ENCODE results near the gene AWAT2. TPM values are rescaled to one million over a fixed set of nuclear protein-coding genes. Genes with fewer than 3 reads are reported as not detected.

Gene AWAT2
- total RNA-seq, 4 donors from 2014 or later = not detected

GRCh38 chrX:70042399-70043371 lies 7.1 kb downstream of the AWAT2 start:
- 50 to 83% methylated on average over 1 to 3 of the region's 11 CpGs for WGBS, 2 donors (ENCODE audit: low coverage in 1 of 2)
- Histone ChIP-seq H3K36me3 (no peaks in the 10 kb centered on the region), H3K27ac (no peak overlapping the region), H3K27me3 (no peaks in the 10 kb centered on the region), H3K4me1 (no peaks in the 10 kb centered on the region), H3K9me3 (no peaks in the 10 kb centered on the region), H3K4me3 (no peak overlapping the region)
- no peak for ATAC-seq
- TF ChIP-seq CTCF (IDR thresholded peaks at IDR 0.05) (no peak), POLR2AphosphoS5 (IDR thresholded peaks at IDR 0.05) (no peak), POLR2A (IDR thresholded peaks at IDR 0.05) (no peak), EP300 (IDR thresholded peaks at IDR 0.05) (no peak)

GRCh38 chrX:70041993-70042392 lies 7.7 kb downstream of the AWAT2 start:
- H3K4me3 ChIP-seq = no peak overlapping the region
- ATAC-seq = no peak
- H3K4me1 ChIP-seq = no peaks in the 10 kb centered on the region
- no peaks in the 10 kb centered on the region for H3K36me3 ChIP-seq
- H3K27me3 ChIP-seq = no peaks in the 10 kb centered on the region
- WGBS, 2 donors (ENCODE audit: low coverage in 1 of 2) = 69% methylated on average over 6 of the region's 6 CpGs; no CpG with 5 or more reads in 1 of the 2 donors
- no peaks in the 10 kb centered on the region for H3K9me3 ChIP-seq
- TF ChIP-seq POLR2AphosphoS5 (IDR thresholded peaks at IDR 0.05) = no peak
- H3K27ac ChIP-seq = no peak overlapping the region

GRCh38 chrX:70039758-70040157 lies 10.0 kb downstream of the AWAT2 start:
- no peak for ATAC-seq
- TF ChIP-seq EP300 (IDR thresholded peaks at IDR 0.05) (no peak), CTCF (IDR thresholded peaks at IDR 0.05) (no peak), POLR2AphosphoS5 (IDR thresholded peaks at IDR 0.05) (no peak), POLR2A (IDR thresholded peaks at IDR 0.05) (no peak)
- no peaks in the 10 kb centered on the region for H3K4me1 ChIP-seq
- no peaks in the 10 kb centered on the region for H3K27me3 ChIP-seq
- H3K36me3 ChIP-seq = peaks cover 0 to 6% of the 10 kb centered on the region in 2 donors
- H3K9me3 ChIP-seq = no peaks in the 10 kb centered on the region
- WGBS, 2 donors (ENCODE audit: low coverage in 1 of 2) = 100% methylated on average over 1 of the region's 2 CpGs
- no peak overlapping the region for H3K4me3 ChIP-seq
- H3K27ac ChIP-seq = no peak overlapping the region

GRCh38 chrX:70038951-70039350 lies 10.8 kb downstream of the AWAT2 start:
- Histone ChIP-seq H3K4me1 (no peaks in the 10 kb centered on the region), H3K9me3 (no peaks in the 10 kb centered on the region), H3K4me3 (no peak overlapping the region), H3K27me3 (no peaks in the 10 kb centered on the region), H3K27ac (no peak overlapping the region), H3K36me3 (peaks cover 0 to 6% of the 10 kb centered on the region in 2 donors)
- ATAC-seq = no peak
- TF ChIP-seq POLR2AphosphoS5 (IDR thresholded peaks at IDR 0.05) = no peak
- no peak for TF ChIP-seq CTCF (IDR thresholded peaks at IDR 0.05)
- no peak for TF ChIP-seq POLR2A (IDR thresholded peaks at IDR 0.05)
- TF ChIP-seq EP300 (IDR thresholded peaks at IDR 0.05) = no peak
- 100% methylated on average over 1 of the region's 1 CpG; no CpG with 5 or more reads in 1 of the 2 donors for WGBS, 2 donors (ENCODE audit: low coverage in 1 of 2)

- no peaks in the 10 kb centered on the region for H3K9me3 ChIP-seq
- H3K4me3 ChIP-seq = no peak overlapping the region
- H3K36me3 ChIP-seq = peaks cover 0 to 6% of the 10 kb centered on the region in 2 donors
- H3K27me3 ChIP-seq = no peaks in the 10 kb centered on the region
- WGBS, 2 donors (ENCODE audit: low coverage in 1 of 2) = 100% methylated on average over 2 of the region's 2 CpGs; no CpG with 5 or more reads in 1 of the 2 donors
- ATAC-seq = no peak
- TF ChIP-seq EP300 (IDR thresholded peaks at IDR 0.05) (no peak), POLR2A (IDR thresholded peaks at IDR 0.05) (no peak), POLR2AphosphoS5 (IDR thresholded peaks at IDR 0.05) (no peak), CTCF (IDR thresholded peaks at IDR 0.05) (no peak)
- H3K27ac ChIP-seq = no peak overlapping the region
- H3K4me1 ChIP-seq = no peaks in the 10 kb centered on the region
Observed at GRCh38 chrX:70038515-70038914, 11.2 kb downstream of the AWAT2 start.
